Measurements from ENCODE around the gene PTPRG.

PTPRG gene

GRCh38 chr3:62209101-62209500 lies 647.7 kb downstream of the PTPRG start:
- no peak overlapping the region for H3K4me2 ChIP-seq
- H4K20me1 ChIP-seq: no peaks in the 10 kb centered on the region
- no peak overlapping the region for H3K27ac ChIP-seq
- TF ChIP-seq Cebpa-rat (IDR thresholded peaks at IDR 0.05): no peak
- peaks cover 0 to 15% (median 0%) of the 10 kb centered on the region in 10 experiments; a peak in 3 of 20 replicates for H3K4me1 ChIP-seq
- no peak overlapping the region for H3K9ac ChIP-seq
- H3K27me3 ChIP-seq: no peaks in the 10 kb centered on the region
- H3K4me3 ChIP-seq: no peak overlapping the region
- peaks cover 0 to 70% (median 6%) of the 10 kb centered on the region in 11 experiments; a peak in 12 of 22 replicates for H3K36me3 ChIP-seq
- H3K9me3 ChIP-seq (replicated peaks in 1 of 11): no peaks in the 10 kb centered on the region

GRCh38 chr3:62210011-62210410 lies 648.6 kb downstream of the PTPRG start:
- Histone ChIP-seq H3K4me3 (no peak overlapping the region), H3K9ac (no peak overlapping the region), H4K20me1 (no peaks in the 10 kb centered on the region), H3K27me3 (no peaks in the 10 kb centered on the region), H3K27ac (no peak overlapping the region), H3K36me3 (peaks cover 0 to 67% (median 5%) of the 10 kb centered on the region in 11 experiments; a peak in 11 of 22 replicates), H3K9me3 (replicated peaks in 1 of 11) (no peaks in the 10 kb centered on the region), H3K4me2 (peak overlapping the region in 2 of 11 experiments; percentile 13 to 46; a peak in 3 of 22 replicates), H3K4me1 (peaks cover 0 to 15% (median 0%) of the 10 kb centered on the region in 10 experiments; a peak in 3 of 20 replicates)
- TF ChIP-seq Cebpa-rat (IDR thresholded peaks at IDR 0.05): no peak

GRCh38 chr3:62211675-62212429 lies 650.5 kb downstream of the PTPRG start:
- Histone ChIP-seq H3K9ac (no peak overlapping the region), H3K4me1 (peaks cover 0 to 15% (median 0%) of the 10 kb centered on the region in 10 experiments; a peak in 3 of 20 replicates), H3K27ac (no peak overlapping the region), H3K4me2 (no peak overlapping the region), H4K20me1 (no peaks in the 10 kb centered on the region), H3K9me3 (replicated peaks in 1 of 11) (no peaks in the 10 kb centered on the region), H3K36me3 (peaks cover 0 to 51% (median 0%) of the 10 kb centered on the region in 11 experiments; a peak in 7 of 22 replicates), H3K4me3 (no peak overlapping the region), H3K27me3 (no peaks in the 10 kb centered on the region)
- TF ChIP-seq Cebpa-rat (IDR thresholded peaks at IDR 0.05): no peak

- H3K4me2 ChIP-seq: no peak overlapping the region
- 0 out of 22 replicates have a peak, but pooled peaks cover 0 to under 1% (median 0%) of the 10 kb centered on the region in 11 experiments for H3K9me3 ChIP-seq (replicated peaks in 1 of 11)
- no peak overlapping the region for H3K27ac ChIP-seq
- no peak overlapping the region for H3K4me3 ChIP-seq
- no peak for TF ChIP-seq Cebpa-rat (IDR thresholded peaks at IDR 0.05)
- no peaks in the 10 kb centered on the region for H3K27me3 ChIP-seq
- no peak overlapping the region for H3K9ac ChIP-seq
- peaks cover 0 to 14% (median 0%) of the 10 kb centered on the region in 10 experiments; a peak in 3 of 20 replicates for H3K4me1 ChIP-seq
- peaks cover 2 to 61% (median 11%) of the 10 kb centered on the region in 11 experiments; a peak in 14 of 22 replicates for H3K36me3 ChIP-seq
- H4K20me1 ChIP-seq: no peaks in the 10 kb centered on the region
These were observed 653.5 kb downstream of the PTPRG start for GRCh38 chr3:62214850-62215249.

- Histone ChIP-seq H3K27ac (no peak overlapping the region), H3K4me1 (no peaks in the 10 kb centered on the region), H3K9ac (no peak overlapping the region), H3K36me3 (peaks cover 9 to 69% (median 36%) of the 10 kb centered on the region in 11 experiments; a peak in 17 of 22 replicates), H3K9me3 (replicated peaks in 1 of 11) (0 out of 22 replicates have a peak, but pooled peaks cover 0 to 5% (median 0%) of the 10 kb centered on the region in 11 experiments), H4K20me1 (no peaks in the 10 kb centered on the region), H3K27me3 (no peaks in the 10 kb centered on the region), H3K4me3 (no peak overlapping the region), H3K4me2 (no peak overlapping the region)
- no peak for TF ChIP-seq Cebpa-rat (IDR thresholded peaks at IDR 0.05)
These were observed 659.2 kb downstream of the PTPRG start for GRCh38 chr3:62220616-62221015.

- TF ChIP-seq Cebpa-rat (IDR thresholded peaks at IDR 0.05): no peak
- no peak overlapping the region for H3K4me2 ChIP-seq
- no peaks in the 10 kb centered on the region for H3K4me1 ChIP-seq
- H3K27ac ChIP-seq: no peak overlapping the region
- peaks cover 8 to 54% (median 20%) of the 10 kb centered on the region in 11 experiments; a peak in 17 of 22 replicates for H3K36me3 ChIP-seq
- no peaks in the 10 kb centered on the region for H3K27me3 ChIP-seq
- H3K9me3 ChIP-seq (replicated peaks in 1 of 11): 0 out of 22 replicates have a peak, but pooled peaks cover 0 to 2% (median 0%) of the 10 kb centered on the region in 11 experiments
- H3K4me3 ChIP-seq: no peak overlapping the region
- H3K9ac ChIP-seq: no peak overlapping the region
- H4K20me1 ChIP-seq: 0 out of 22 replicates have a peak, but pooled peaks cover 0 to 2% (median 0%) of the 10 kb centered on the region in 11 experiments
These were observed 663.7 kb downstream of the PTPRG start for GRCh38 chr3:62225051-62225450.

- no peak for TF ChIP-seq Cebpa-rat (IDR thresholded peaks at IDR 0.05)
- Histone ChIP-seq H4K20me1 (0 out of 22 replicates have a peak, but pooled peaks cover 0 to 2% (median 0%) of the 10 kb centered on the region in 11 experiments), H3K9ac (no peak overlapping the region), H3K4me3 (no peak overlapping the region), H3K4me1 (no peaks in the 10 kb centered on the region), H3K36me3 (peaks cover 0 to 36% (median 13%) of the 10 kb centered on the region in 11 experiments; a peak in 14 of 22 replicates), H3K27ac (no peak overlapping the region), H3K4me2 (no peak overlapping the region), H3K9me3 (replicated peaks in 1 of 11) (no peaks in the 10 kb centered on the region), H3K27me3 (no peaks in the 10 kb centered on the region)
These were observed 665.4 kb downstream of the PTPRG start for GRCh38 chr3:62226601-62227339.

- no peak overlapping the region for H3K4me2 ChIP-seq
- no peaks in the 10 kb centered on the region for H3K9me3 ChIP-seq (replicated peaks in 1 of 11)
- no peak overlapping the region for H3K9ac ChIP-seq
- no peaks in the 10 kb centered on the region for H3K27me3 ChIP-seq
- H3K4me1 ChIP-seq: peaks cover 0 to 13% (median 10%) of the 10 kb centered on the region in 10 experiments; a peak in 14 of 20 replicates
- H3K36me3 ChIP-seq: peaks cover 0 to 19% (median 0%) of the 10 kb centered on the region in 11 experiments; a peak in 6 of 22 replicates
- no peak overlapping the region for H3K27ac ChIP-seq
- no peak overlapping the region for H3K4me3 ChIP-seq
- H4K20me1 ChIP-seq: 0 out of 22 replicates have a peak, but pooled peaks cover 0 to 2% (median 0%) of the 10 kb centered on the region in 11 experiments
- TF ChIP-seq Cebpa-rat (IDR thresholded peaks at IDR 0.05): no peak
These were observed 667.1 kb downstream of the PTPRG start for GRCh38 chr3:62228467-62228866.

GRCh38 chr3:62229211-62229610 lies 667.8 kb downstream of the PTPRG start:
- no peaks in the 10 kb centered on the region for H3K27me3 ChIP-seq
- no peak overlapping the region for H3K4me3 ChIP-seq
- TF ChIP-seq Cebpa-rat (IDR thresholded peaks at IDR 0.05): no peak
- H3K4me1 ChIP-seq: peaks cover 0 to 19% (median 15%) of the 10 kb centered on the region in 10 experiments; a peak in 14 of 20 replicates
- no peak overlapping the region for H3K4me2 ChIP-seq
- H3K9ac ChIP-seq: no peak overlapping the region
- 0 out of 22 replicates have a peak, but pooled peaks cover 0 to 2% (median 0%) of the 10 kb centered on the region in 11 experiments for H4K20me1 ChIP-seq
- no peak overlapping the region for H3K27ac ChIP-seq
- H3K9me3 ChIP-seq (replicated peaks in 1 of 11): no peaks in the 10 kb centered on the region
- peaks cover 0 to 18% (median 0%) of the 10 kb centered on the region in 11 experiments; a peak in 5 of 22 replicates for H3K36me3 ChIP-seq

Data from BLaER1 treated with 17β-estradiol and CSF1 and Interleukin-3, amounts not matched to agents 10 nM and 100 nM (cell line).